ENCODE results near the gene ABI3BP.

Gene ABI3BP

GRCh38 chr3:100891827-100892226, 101.4 kb downstream of the ABI3BP start:
- no peak for DNase-seq (ENCODE audit: low read depth, low spot score)

- no peak for DNase-seq (ENCODE audit: low read depth, low spot score)
These were observed 102.2 kb downstream of the ABI3BP start for GRCh38 chr3:100891033-100891432.

- no peak for DNase-seq (ENCODE audit: low read depth, low spot score)
These were observed 104.3 kb downstream of the ABI3BP start for GRCh38 chr3:100888881-100889280.

- DNase-seq (ENCODE audit: low read depth, low spot score), result no peak
These were observed 110.6 kb downstream of the ABI3BP start for GRCh38 chr3:100882571-100882984.

- no peak for DNase-seq (ENCODE audit: low read depth, low spot score)
These were observed 112.4 kb downstream of the ABI3BP start for GRCh38 chr3:100880845-100881244.

GRCh38 chr3:100880072-100880471, 113.1 kb downstream of the ABI3BP start:
- no peak for DNase-seq (ENCODE audit: low read depth, low spot score)

- DNase-seq (ENCODE audit: low read depth, low spot score), result no peak
These were observed 113.9 kb downstream of the ABI3BP start for GRCh38 chr3:100879195-100879810.

- no peak for DNase-seq (ENCODE audit: low read depth, low spot score)
These were observed 115.9 kb downstream of the ABI3BP start for GRCh38 chr3:100877286-100877685.

- no peak for DNase-seq (ENCODE audit: low read depth, low spot score)
These were observed 118.0 kb downstream of the ABI3BP start for GRCh38 chr3:100875239-100875638.

GRCh38 chr3:100873611-100874010, 119.6 kb downstream of the ABI3BP start:
- DNase-seq (ENCODE audit: low read depth, low spot score), result no peak

- DNase-seq (ENCODE audit: low read depth, low spot score), result no peak
These were observed 121.9 kb downstream of the ABI3BP start for GRCh38 chr3:100871306-100871705.

GRCh38 chr3:100869787-100870186, 123.4 kb downstream of the ABI3BP start:
- peak; percentile 82 for DNase-seq (ENCODE audit: low read depth, low spot score)

- no peak for DNase-seq (ENCODE audit: low read depth, low spot score)
These were observed 124.3 kb downstream of the ABI3BP start for GRCh38 chr3:100868894-100869293.

GRCh38 chr3:100868096-100868495, 125.1 kb downstream of the ABI3BP start:
- DNase-seq (ENCODE audit: low read depth, low spot score), result no peak

GRCh38 chr3:100865442-100865841, 127.8 kb downstream of the ABI3BP start:
- peak; percentile 8 for DNase-seq (ENCODE audit: low read depth, low spot score)

GRCh38 chr3:100864471-100865250, 128.6 kb downstream of the ABI3BP start:
- DNase-seq (ENCODE audit: low read depth, low spot score), result no peak

- DNase-seq (ENCODE audit: low read depth, low spot score), result no peak
These were observed 135.4 kb downstream of the ABI3BP start for GRCh38 chr3:100857863-100858262.

- no peak for DNase-seq (ENCODE audit: low read depth, low spot score)
These were observed 136.4 kb downstream of the ABI3BP start for GRCh38 chr3:100856821-100857220.

GRCh38 chr3:100852840-100853239, 140.4 kb downstream of the ABI3BP start:
- DNase-seq (ENCODE audit: low read depth, low spot score), result no peak

GRCh38 chr3:100850701-100851100, 142.5 kb downstream of the ABI3BP start:
- no peak for DNase-seq (ENCODE audit: low read depth, low spot score)

GRCh38 chr3:100850156-100850555, 143.1 kb downstream of the ABI3BP start:
- DNase-seq (ENCODE audit: low read depth, low spot score), result no peak

- DNase-seq (ENCODE audit: low read depth, low spot score), result no peak
These were observed 148.9 kb downstream of the ABI3BP start for GRCh38 chr3:100844063-100844936.

All from brain pericyte (primary cell).